Muscle of leg (tissue), 11 donors: ENCODE data around the gene MAPK12. TPM values are rescaled to one million over a fixed set of nuclear protein-coding genes. Genes with fewer than 3 reads are reported as not detected.

Experiments
- DNase-seq: peaks from one replicate; pipeline ENCODE4 v3.0.0; 2013
- H3K27ac ChIP-seq: one replicate; pipeline ENCODE4 v1.5.1; 2013; ENCODE audit warnings: mild to moderate bottlenecking, low read length, control low read depth
- H3K27me3 ChIP-seq: one replicate; pipeline ENCODE4 v1.6.1; 2013; ENCODE audit warnings: low read length; ENCODE audit not compliant: control insufficient read depth, insufficient read depth
- H3K36me3 ChIP-seq: one replicate; pipeline ENCODE4 v1.6.1; 2013; ENCODE audit warnings: low read length; ENCODE audit not compliant: control insufficient read depth, insufficient read depth
- H3K4me1 ChIP-seq: one replicate; pipeline ENCODE4 v1.6.1; 2013; ENCODE audit warnings: low read length; ENCODE audit not compliant: control insufficient read depth, insufficient read depth
- H3K4me3 ChIP-seq: one replicate; pipeline ENCODE4 v1.5.1; 2013; ENCODE audit warnings: low read length, control low read depth
- H3K9me3 ChIP-seq: replicated peaks from 2 replicates; pipeline ENCODE4 v1.6.1; 2013; ENCODE audit warnings: low read depth, low read length; ENCODE audit not compliant: control insufficient read depth
- WGBS: methylation state at CpG from one replicate; pipeline ENCODE4 v1.1.5; 2013; ENCODE audit warnings: missing lambda C conversion rate; ENCODE audit not compliant: insufficient coverage; 5-methylcytosine and 5-hydroxymethylcytosine counted together
- polyA plus RNA-seq, 8 donors: library from polyadenylated mRNA; unstranded; fragments of 120-200 nt; gene quantifications; one replicate each; pipeline versions ENCODE4 v1.2.1 to v1.2.3, GENCODE V29; 2013; ENCODE audit warnings: inconsistent platforms in 1 of 8, low replicate concordance in 1 of 8; ENCODE audit not compliant: insufficient read length in 8 of 8, insufficient read depth in 1 of 8
- total RNA-seq: library from RNA; stranded (reverse); fragments of 120-200 nt; gene quantifications from one replicate; pipeline ENCODE4 v1.2.4, GENCODE V29; 2013

The MAPK12 gene
- total and polyA plus RNA-seq, 9 donors: 9.4 to 37.8 (median 20.3) TPM

DNA sequence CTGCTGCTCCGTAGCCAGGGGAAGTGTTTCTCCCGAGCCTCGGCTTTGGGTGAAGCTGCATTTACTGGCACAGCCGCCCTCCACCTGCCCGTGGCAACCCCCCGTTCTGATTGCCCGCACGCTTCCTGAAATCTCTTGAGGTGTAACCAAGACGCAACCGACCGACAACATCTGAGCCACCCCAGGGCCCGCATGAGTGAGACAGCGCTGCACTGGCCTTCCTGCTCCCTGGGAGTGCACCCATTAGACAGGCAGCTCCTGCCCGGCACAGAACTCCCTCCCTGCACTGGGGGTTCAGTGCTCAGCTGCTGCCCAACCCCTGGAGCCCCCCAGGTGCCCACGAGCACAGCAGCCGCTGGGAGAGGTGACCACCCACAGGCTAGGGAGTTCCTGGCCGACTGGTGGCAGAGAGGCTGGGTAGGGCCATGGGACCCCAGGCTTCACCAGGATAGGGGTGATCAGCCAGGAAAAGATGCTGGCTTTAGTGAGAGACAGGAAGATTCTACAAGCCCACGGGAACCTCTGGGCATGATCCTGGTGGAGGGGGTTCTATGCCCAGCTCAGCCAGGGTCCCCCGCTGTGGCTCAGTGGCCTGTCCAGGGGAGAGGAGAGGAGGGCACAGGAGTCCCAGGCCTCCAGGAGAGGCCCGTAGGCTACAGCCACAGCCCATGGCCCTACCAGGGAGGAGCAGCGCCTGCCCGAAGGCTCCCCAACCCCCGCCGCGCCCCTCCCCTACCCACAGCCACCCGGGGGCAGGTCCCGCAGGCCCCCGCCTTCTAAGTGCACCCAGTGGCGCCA is 31.4 kb upstream of the MAPK12 start:
- Histone ChIP-seq H3K36me3 (peaks cover 46% of the 10 kb centered on the region), H3K27me3 (no peaks in the 10 kb centered on the region), H3K4me1 (peaks cover 32% of the 10 kb centered on the region), H3K4me3 (no peak overlapping the region), H3K9me3 (no peaks in the 10 kb centered on the region), H3K27ac (peak overlapping the region; percentile 81)
- 55% methylated on average over 24 of the region's 29 CpGs for WGBS
- no peak for DNase-seq

DNA sequence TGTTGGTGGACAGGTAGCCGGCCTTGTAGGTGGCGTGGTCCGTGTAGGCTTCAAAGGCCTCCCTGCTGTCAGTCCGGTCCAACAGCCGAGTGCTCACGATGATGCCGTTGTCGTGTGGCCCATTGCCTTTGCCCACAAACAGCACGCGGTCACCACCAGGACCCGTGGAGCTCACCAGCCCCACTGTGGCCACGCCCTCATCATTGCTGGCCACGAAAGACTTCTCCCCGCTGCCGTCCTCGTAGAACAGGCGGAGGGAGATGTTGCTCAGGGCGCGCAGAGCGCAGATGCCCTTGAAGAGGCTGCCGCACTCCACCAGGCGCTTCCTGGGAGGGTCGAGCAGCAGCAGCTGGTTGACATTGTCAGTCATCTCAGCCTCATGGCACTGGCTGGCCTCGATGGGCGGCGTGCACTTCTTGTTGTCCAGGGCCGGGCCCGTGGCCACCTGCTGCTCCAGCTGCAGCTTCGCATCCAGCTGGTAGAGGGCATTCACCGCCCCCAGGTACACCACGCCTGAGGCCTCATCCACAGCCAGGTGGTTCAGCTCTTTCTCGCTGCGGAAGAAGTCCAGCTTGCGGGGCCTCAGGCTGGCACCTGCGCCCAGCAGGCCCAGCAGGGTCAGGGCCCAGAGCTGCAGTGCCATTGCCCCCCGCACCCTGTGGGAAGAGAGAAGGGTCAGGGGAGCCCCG is 28.6 kb upstream of the MAPK12 start:
- H3K27ac ChIP-seq: no peak overlapping the region
- peaks cover 29% of the 10 kb centered on the region for H3K4me1 ChIP-seq
- 88% methylated on average over 36 of the region's 37 CpGs for WGBS
- H3K9me3 ChIP-seq: no peaks in the 10 kb centered on the region
- no peak for DNase-seq
- no peak overlapping the region for H3K4me3 ChIP-seq
- H3K27me3 ChIP-seq: no peaks in the 10 kb centered on the region
- H3K36me3 ChIP-seq: peaks cover 69% of the 10 kb centered on the region

DNA sequence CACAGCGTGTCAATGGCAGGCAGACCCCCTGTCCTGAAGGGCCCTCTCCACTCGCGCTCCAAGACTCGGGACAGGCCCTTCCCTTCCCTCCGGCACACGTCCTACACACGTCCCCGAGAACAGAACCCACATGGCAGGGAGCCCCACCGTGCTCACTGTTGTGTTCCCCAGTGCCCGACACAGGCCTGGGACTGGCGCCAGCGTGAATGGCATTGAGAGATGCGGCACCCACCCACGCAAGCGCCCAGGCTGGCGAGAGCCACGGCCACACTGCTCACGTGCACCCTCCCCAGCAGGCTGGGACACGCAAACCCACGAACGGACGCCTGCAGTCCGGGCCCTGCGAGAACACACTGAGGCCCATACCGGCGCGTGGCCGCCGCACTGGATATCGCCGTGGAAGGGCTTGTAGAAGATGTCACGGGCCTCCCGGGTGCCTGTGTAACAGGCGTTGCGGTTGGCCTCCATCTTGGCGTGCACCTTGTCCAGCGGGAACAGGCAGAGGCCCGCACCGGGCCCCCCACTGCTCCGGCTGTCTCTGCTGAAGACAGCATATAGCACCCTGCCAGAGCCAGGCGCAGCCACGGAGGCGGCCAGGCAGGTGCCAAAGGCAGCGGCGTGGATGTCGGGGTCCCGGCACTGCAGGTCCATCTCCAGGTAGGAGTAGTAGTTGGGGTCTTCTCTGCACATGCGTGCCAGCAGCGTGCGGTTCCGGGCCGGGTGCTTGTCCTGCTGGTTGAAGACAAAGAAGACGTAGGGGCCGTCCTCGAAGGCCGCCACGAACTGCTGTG is 27.9 kb upstream of the MAPK12 start:
- WGBS: 93% methylated on average over 57 of the region's 57 CpGs
- no peak overlapping the region for H3K4me3 ChIP-seq
- H3K27me3 ChIP-seq: no peaks in the 10 kb centered on the region
- H3K4me1 ChIP-seq: peaks cover 24% of the 10 kb centered on the region
- no peaks in the 10 kb centered on the region for H3K9me3 ChIP-seq
- no peak for DNase-seq
- no peak overlapping the region for H3K27ac ChIP-seq
- H3K36me3 ChIP-seq: peaks cover 71% of the 10 kb centered on the region

DNA sequence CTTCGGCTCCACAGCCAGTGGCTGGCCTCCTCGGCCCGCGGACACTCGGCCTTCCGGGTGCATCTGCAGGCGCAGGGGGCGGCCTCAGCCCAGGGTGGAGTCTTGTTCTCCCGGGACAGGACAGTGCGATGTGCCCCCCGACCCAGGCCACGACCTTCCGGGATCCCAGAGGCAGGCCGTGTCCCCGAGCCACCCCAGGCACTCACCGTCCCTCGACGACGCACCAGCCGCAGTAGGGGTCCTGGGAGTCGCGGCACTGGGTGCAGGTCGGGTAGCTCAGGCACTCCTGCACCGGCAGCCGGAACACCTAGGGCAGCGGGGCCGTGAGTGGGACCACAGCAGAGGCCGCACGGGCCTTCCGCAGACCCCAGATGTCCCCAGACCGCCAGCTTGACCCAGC is 26.2 kb upstream of the MAPK12 start:
- no peak overlapping the region for H3K27ac ChIP-seq
- H3K4me1 ChIP-seq: peaks cover 8% of the 10 kb centered on the region
- no peaks in the 10 kb centered on the region for H3K9me3 ChIP-seq
- DNase-seq: no peak
- H3K4me3 ChIP-seq: no peak overlapping the region
- peaks cover 81% of the 10 kb centered on the region for H3K36me3 ChIP-seq
- 92% methylated on average over 31 of the region's 31 CpGs for WGBS
- no peaks in the 10 kb centered on the region for H3K27me3 ChIP-seq

DNA sequence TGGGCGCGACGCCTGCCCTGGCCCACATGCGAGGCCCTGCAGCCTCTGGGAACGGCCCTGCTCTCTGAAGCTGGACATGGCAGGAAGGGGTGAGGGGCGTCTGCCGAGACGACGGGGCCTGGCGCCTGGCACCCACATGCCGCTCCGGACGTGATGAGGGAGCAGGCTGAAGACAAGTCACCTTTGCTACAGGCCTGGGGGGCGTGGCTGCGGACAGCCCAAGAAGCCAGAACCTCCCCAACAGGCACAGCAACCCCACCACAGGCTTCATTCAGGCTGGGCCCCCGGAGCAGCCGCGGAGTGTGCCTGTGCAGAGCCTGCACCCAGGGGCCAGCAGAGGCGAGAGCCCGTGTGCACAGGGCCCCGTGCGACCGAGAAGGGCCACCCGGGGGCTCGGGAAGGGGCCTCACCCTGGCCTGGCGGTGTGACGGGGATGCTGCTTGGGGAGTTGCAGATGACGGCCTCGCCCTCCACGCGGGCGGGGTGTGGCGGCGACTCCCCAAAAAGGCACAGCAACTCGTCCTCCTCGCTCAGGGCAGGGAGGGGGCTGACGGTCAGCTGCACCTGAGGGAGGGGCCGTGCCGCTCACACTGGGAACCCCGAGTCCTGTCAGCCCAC is 25.3 kb upstream of the MAPK12 start:
- WGBS: 84% methylated on average over 36 of the region's 40 CpGs
- Histone ChIP-seq H3K27ac (no peak overlapping the region), H3K9me3 (no peaks in the 10 kb centered on the region), H3K36me3 (peaks cover 87% of the 10 kb centered on the region), H3K4me3 (no peak overlapping the region), H3K27me3 (no peaks in the 10 kb centered on the region), H3K4me1 (peaks cover 11% of the 10 kb centered on the region)
- no peak for DNase-seq

DNA sequence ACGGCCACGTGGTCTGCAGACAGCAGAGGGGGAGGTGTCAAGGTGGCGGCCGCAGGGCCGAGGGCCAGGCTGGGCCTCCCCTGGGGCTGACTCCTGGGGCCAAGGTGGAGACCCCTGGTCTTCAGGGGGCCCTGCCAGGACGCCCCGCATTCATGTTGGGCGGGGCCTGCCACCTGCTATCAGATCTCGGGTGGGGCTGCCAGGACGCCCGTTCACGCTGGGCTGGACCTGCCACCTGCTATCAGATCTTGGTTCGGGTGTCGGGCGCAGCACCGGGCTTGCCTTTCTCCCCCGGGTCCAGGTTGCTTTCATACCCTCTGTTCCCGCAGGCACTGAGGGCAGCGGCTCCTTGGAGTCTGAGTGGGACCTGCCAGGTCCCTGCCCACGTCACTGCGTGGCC is 24.8 kb upstream of the MAPK12 start:
- H3K36me3 ChIP-seq: peaks cover 89% of the 10 kb centered on the region

DNA sequence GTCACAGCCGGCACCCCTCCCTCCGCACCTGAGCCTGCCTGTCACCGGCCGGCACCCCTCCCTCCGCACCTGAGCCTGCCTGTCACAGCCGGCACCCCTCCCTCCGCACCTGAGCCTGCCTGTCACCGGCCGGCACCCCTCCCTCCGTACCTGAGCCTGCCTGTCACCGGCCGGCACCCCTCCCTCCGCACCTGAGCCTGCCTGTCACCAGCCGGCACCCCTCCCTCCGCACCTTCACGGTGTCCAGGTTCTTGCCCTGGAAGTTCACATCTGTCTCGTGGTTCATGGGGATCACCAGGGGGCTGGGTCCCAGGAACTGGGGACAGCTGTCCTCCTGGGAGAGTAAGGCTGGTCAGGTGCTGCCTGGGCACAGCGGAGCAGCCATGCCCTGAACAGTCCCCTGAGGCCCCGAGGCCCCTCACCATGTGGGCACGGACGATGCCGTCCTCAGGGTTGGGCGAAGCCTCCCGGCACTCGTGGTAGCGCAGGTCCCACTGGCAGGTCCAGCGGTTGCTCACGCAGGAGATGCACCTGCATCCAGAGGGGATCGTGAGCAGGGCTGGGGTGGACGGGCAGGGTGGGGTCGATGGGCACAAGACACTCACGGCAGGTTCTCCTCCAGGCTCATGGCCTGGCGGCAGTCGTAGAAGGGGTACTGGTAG is 24.2 kb upstream of the MAPK12 start:
- no peak overlapping the region for H3K4me3 ChIP-seq
- H3K36me3 ChIP-seq: peaks cover 89% of the 10 kb centered on the region
- H3K9me3 ChIP-seq: no peaks in the 10 kb centered on the region
- no peaks in the 10 kb centered on the region for H3K27me3 ChIP-seq
- no peak for DNase-seq
- H3K4me1 ChIP-seq: peaks cover 12% of the 10 kb centered on the region
- WGBS: 94% methylated on average over 26 of the region's 34 CpGs
- H3K27ac ChIP-seq: no peak overlapping the region

More for the DNA sequence above, 24.8 kb upstream of the MAPK12 start:
- no peak for DNase-seq
- WGBS: 88% methylated on average over 21 of the region's 21 CpGs
- Histone ChIP-seq H3K4me1 (peaks cover 12% of the 10 kb centered on the region), H3K27me3 (no peaks in the 10 kb centered on the region), H3K4me3 (no peak overlapping the region), H3K27ac (no peak overlapping the region), H3K9me3 (no peaks in the 10 kb centered on the region)

DNA sequence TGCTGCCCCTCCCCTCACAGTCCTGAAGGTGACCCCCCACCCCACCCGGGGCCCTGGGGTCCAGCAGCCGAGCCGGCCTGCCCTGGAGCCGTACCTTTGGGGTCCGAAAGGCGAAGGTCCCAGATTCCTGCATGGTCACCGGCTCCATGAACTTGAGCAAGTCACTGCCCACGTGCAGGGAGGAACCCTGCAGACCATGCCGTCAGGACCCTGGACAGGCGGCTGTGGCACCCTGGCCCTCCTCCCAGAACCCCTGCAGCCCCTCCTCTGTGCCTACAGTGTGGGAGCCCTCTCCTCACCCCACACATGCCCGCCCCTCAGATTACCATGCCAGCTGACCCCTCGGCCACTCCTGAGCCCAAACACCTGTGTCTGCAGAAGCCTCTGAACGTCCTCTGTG is 23.0 kb upstream of the MAPK12 start:
- Histone ChIP-seq H3K4me1 (peaks cover 12% of the 10 kb centered on the region), H3K36me3 (peaks cover 89% of the 10 kb centered on the region), H3K27me3 (no peaks in the 10 kb centered on the region), H3K9me3 (no peaks in the 10 kb centered on the region), H3K4me3 (no peak overlapping the region), H3K27ac (no peak overlapping the region)
- 90% methylated on average over 13 of the region's 13 CpGs for WGBS
- DNase-seq: no peak

DNA sequence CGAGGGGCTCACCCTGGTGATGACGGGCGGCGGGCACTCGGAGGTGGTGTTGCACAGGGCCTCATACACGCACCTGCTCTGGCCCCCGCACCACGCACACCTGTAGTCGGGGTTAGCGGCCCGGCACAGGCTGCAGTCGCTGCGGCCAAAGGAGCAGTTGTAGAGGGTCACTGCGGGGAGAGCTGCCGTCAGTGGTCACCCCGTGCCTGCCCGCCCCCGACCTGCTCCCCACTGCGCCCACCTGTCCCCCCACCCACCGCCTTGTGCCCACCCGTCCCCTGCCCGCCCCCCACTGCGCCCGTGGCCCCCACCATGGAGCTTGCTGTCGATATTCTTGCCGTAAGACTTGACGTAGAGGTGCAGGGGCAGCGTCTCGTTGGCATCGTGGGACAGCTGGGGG is 22.3 kb upstream of the MAPK12 start:
- DNase-seq: no peak
- peaks cover 89% of the 10 kb centered on the region for H3K36me3 ChIP-seq

More for the DNA sequence above, 22.3 kb upstream of the MAPK12 start:
- no peaks in the 10 kb centered on the region for H3K9me3 ChIP-seq
- WGBS: 89% methylated on average over 26 of the region's 30 CpGs
- H3K4me1 ChIP-seq: peaks cover 12% of the 10 kb centered on the region
- no peak overlapping the region for H3K4me3 ChIP-seq
- H3K27me3 ChIP-seq: no peaks in the 10 kb centered on the region
- no peak overlapping the region for H3K27ac ChIP-seq
